PC-3 (cell line): ENCODE measurements around the gene TUBB6.

Experiments
- CTCF ChIP-seq: fragments of 300-600 bp; sonication (generic); conservative IDR thresholded peaks from 2 replicates; pipeline ENCODE4 v1.5.1; 2017; ENCODE audit warnings: antibody characterized with exemption, low read depth, mild to moderate bottlenecking, low read length
- EZH2 ChIP-seq: fragments of 300-600 bp; sonication (generic); IDR thresholded peaks from one replicate; pipeline ENCODE4 v1.6.1; 2017; ENCODE audit warnings: antibody characterized with exemption, mild to moderate bottlenecking, low read length; ENCODE audit not compliant: unreplicated experiment

GRCh38 chr18:12361770-12362378 lies 53.8 kb downstream of the TUBB6 start:
- no peak for TF ChIP-seq CTCF
- no peak for TF ChIP-seq EZH2
